GM12874 (cell line): ENCODE measurements around the gene ZNF362.

Experiments used
- CTCF ChIP-seq: IDR thresholded peaks from 2 replicates; pipeline ENCODE4 v1.5.1; 2011; ENCODE audit warnings: low read depth, mild to moderate bottlenecking, control low read depth, low read length, moderate library complexity; ENCODE audit not compliant: insufficient read depth

The ZNF362 gene

DNA sequence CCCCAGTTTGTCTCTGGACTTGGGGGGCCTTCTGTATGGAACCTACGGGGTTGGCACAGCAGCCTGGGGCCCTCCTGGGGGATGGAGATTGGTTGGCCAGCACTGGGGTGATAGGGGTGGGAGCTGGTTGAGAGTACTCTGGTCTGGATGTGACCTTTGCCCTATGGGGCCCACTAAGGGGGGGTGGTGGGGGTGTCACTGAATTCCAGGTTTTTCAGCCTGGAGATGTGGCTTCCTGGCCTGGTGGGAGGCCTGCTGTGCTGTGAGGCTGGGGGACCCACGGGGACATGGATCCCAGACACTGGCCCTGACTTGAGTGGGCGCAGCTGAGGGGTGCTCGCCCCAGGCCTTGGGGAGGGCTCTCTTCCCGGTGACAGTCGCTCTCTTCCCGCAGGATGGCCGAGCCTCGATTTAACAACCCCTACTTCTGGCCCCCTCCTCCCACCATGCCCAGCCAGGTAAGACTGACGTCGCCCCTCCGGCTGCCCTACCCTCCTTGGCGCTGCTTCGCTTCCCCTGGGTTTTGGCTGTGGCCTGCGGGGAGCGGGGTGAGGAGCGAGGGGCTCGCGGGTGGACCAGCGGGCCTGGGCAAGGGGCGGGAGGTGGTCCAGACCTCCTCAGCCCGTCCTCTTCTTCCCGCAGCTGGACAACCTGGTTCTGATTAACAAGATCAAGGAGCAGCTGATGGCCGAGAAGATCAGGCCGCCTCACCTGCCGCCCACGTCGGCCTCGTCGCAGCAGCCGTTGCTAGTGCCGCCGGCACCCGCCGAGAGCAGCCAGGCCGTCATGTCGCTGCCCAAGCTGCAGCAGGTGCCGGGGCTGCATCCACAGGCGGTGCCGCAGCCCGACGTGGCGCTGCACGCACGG, 19.6 kb downstream of the ZNF362 start:
- no peak for TF ChIP-seq CTCF

GRCh38 chr1:33276573-33277298, 20.4 kb downstream of the ZNF362 start:
- no peak for TF ChIP-seq CTCF

GRCh38 chr1:33277488-33278084, 21.3 kb downstream of the ZNF362 start:
- TF ChIP-seq CTCF, result no peak

GRCh38 chr1:33280091-33280661, 23.9 kb downstream of the ZNF362 start:
- TF ChIP-seq CTCF, result no peak

DNA sequence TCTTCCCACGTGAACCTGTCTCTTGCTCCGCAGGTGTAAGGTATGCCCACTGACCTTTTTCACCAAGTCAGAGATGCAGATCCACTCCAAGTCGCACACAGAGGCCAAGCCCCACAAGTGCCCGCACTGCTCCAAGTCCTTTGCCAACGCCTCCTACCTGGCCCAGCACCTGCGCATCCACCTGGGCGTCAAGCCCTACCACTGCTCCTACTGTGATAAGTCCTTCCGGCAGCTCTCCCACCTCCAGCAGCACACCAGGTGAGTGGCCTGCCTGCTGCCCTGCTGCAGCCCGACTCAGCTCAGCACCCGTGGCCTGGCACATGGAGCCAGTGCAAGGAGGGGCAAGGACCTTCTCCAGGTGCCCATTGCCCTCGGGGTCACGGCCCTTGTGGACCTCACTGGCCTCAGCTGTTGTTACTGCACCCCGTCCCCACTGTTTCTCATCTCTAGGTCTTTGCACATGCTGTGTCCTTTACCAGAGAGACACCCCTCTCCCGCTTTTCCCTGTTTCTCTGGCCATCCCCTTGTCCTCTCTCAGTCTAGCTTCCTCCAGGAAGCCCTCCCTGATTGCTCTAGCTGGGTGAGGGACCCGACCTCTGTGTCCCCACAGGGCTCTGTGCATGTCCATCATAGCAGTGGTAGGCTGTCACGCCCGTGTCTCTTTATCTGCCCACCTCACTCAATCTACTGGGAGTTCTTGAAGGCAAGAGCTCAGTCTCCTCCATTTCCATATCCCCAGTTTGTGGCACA, 25.4 kb downstream of the ZNF362 start:
- TF ChIP-seq CTCF, result no peak

DNA sequence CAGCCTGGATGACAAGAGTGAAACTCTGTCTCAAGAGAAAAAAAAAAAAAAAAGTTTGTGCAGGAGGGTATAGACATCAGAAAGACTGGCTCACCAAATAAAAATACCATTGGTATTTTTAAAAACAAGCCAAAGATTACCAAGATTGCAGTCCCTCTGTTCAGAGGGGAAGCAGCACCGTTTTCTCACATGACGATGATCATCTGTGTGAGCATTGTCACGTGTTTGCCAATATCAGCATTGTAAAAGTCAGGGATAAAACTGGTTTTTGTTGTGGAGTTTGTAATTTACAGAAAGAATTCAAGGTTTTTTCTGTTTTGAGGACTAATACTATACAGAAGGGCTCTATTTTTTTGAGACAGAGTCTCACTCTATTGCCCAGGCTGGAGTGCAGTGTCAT, 26.5 kb downstream of the ZNF362 start:
- no peak for TF ChIP-seq CTCF
